ENCODE measurements around the gene SELE.

The SELE gene

GRCh38 chr1:169745015-169745861 lies 11.4 kb upstream of the SELE start:
- TF ChIP-seq CTCF (conservative IDR thresholded peaks at IDR 0.05), result no peak
- no peak for TF ChIP-seq ZFX (IDR thresholded peaks at IDR 0.05)

GRCh38 chr1:169741666-169742394 lies 8.0 kb upstream of the SELE start:
- no peak for TF ChIP-seq CTCF (conservative IDR thresholded peaks at IDR 0.05)
- TF ChIP-seq ZFX (IDR thresholded peaks at IDR 0.05), result no peak

More at GRCh38 chr1:169745015-169745861, 11.4 kb upstream of the SELE start:
- 0 out of 2 replicates have a peak overlapping the region, but pooled peaks have one; percentile 2 for H3K27ac ChIP-seq

GRCh38 chr1:169739980-169740379 lies 6.1 kb upstream of the SELE start:
- H3K27ac ChIP-seq, result no peak overlapping the region
- TF ChIP-seq CTCF (conservative IDR thresholded peaks at IDR 0.05) (no peak), ZFX (IDR thresholded peaks at IDR 0.05) (no peak)

More at GRCh38 chr1:169741666-169742394, 8.0 kb upstream of the SELE start:
- H3K27ac ChIP-seq, result peak overlapping the region; percentile 54; the same call in 1 of the 2 replicates

GRCh38 chr1:169731446-169731845 lies 2.4 kb downstream of the SELE start:
- no peak overlapping the region for H3K27ac ChIP-seq
- TF ChIP-seq ZFX (IDR thresholded peaks at IDR 0.05), result no peak
- TF ChIP-seq CTCF (conservative IDR thresholded peaks at IDR 0.05), result no peak

GRCh38 chr1:169729991-169730390 lies 3.9 kb downstream of the SELE start:
- no peak overlapping the region for H3K27ac ChIP-seq
- TF ChIP-seq CTCF (conservative IDR thresholded peaks at IDR 0.05) (no peak), ZFX (IDR thresholded peaks at IDR 0.05) (no peak)

GRCh38 chr1:169727307-169727706 lies 6.6 kb downstream of the SELE start:
- no peak for TF ChIP-seq CTCF (conservative IDR thresholded peaks at IDR 0.05)
- TF ChIP-seq ZFX (IDR thresholded peaks at IDR 0.05), result no peak
- H3K27ac ChIP-seq, result peak overlapping the region; percentile 24; the same call in 1 of the 2 replicates

GRCh38 chr1:169726851-169727250 lies 7.0 kb downstream of the SELE start:
- H3K27ac ChIP-seq, result peak overlapping the region; percentile 24; the same call in 1 of the 2 replicates
- no peak for TF ChIP-seq ZFX (IDR thresholded peaks at IDR 0.05)
- no peak for TF ChIP-seq CTCF (conservative IDR thresholded peaks at IDR 0.05)
